Panc1 (cell line): ENCODE measurements around the gene SRXN1. TPM values are rescaled to one million over a fixed set of nuclear protein-coding genes. Genes with fewer than 3 reads are reported as not detected.

Experiments used
- ATAC-seq: fragments of 200-7000 bp; cut with Tn5 transposase; 2 replicates; pipeline ENCODE4 v1.9.1; 2020; ENCODE audit warnings: mild to moderate bottlenecking, moderate library complexity
- BruUV-seq: library from RNA; stranded (reverse); fragments of 400-500 nt; replicated peaks from 2 replicates; lab custom pipeline; 2021; lab: Mats Ljungman, UMichigan
- CTCF ChIA-PET: fragments of 300-600 bp; sonication (Branson Sonifier 250); formaldehyde crosslinking; loops from one replicate; lab custom pipeline; 2022; ENCODE audit warnings: antibody characterized with exemption; lab: Charles Lee
- POLR2A ChIA-PET: fragments of 300-600 bp; sonication (Branson Sonifier 250); formaldehyde crosslinking; loops from one replicate; lab custom pipeline; 2022; ENCODE audit warnings: antibody characterized with exemption; lab: Charles Lee
- DNase-seq: peaks from one replicate; pipeline ENCODE4 v3.0.0-alpha.2; 2010; ENCODE audit warnings: low read depth, low spot score
- H3K27ac ChIP-seq: 2 replicates; pipeline ENCODE4 v1.5.1; 2011; ENCODE audit warnings: mild to moderate bottlenecking, low read length, inconsistent platforms
- H3K27me3 ChIP-seq: fragments of 200-500 bp; sonication (Bioruptor generic); 2 replicates; pipeline ENCODE4 v1.6.0; 2014; ENCODE audit warnings: low read length, inconsistent platforms; ENCODE audit not compliant: control insufficient read depth, insufficient read depth
- H3K36me3 ChIP-seq: fragments of 200-500 bp; sonication (Bioruptor generic); 2 replicates; pipeline ENCODE4 v1.5.1; 2014; ENCODE audit warnings: inconsistent platforms, mild to moderate bottlenecking, low read length, moderate library complexity; ENCODE audit not compliant: control insufficient read depth, insufficient read depth
- H3K4me1 ChIP-seq: 2 replicates; pipeline ENCODE4 v1.5.1; 2011; ENCODE audit warnings: inconsistent platforms, mild to moderate bottlenecking, low read length, moderate library complexity; ENCODE audit not compliant: control insufficient read depth, insufficient read depth
- H3K4me3 ChIP-seq, 2 experiments: 2 replicates each; pipeline ENCODE4 v1.5.1; 2011 to 2012; ENCODE audit warnings: low read depth in 2 of 2, low read length in 2 of 2, mild to moderate bottlenecking in 2 of 2, inconsistent platforms in 1 of 2, moderate library complexity in 1 of 2
- H3K9me3 ChIP-seq: fragments of 200-500 bp; sonication (Bioruptor generic); 2 replicates; pipeline ENCODE4 v1.5.1; 2014; ENCODE audit warnings: low read depth, mild to moderate bottlenecking, inconsistent platforms, low read length, moderate library complexity; ENCODE audit not compliant: control insufficient read depth, insufficient read depth
- POLR2AphosphoS5 ChIP-seq: IDR thresholded peaks from 2 replicates; pipeline ENCODE4 v1.6.1; 2012; ENCODE audit warnings: mild to moderate bottlenecking, low read depth, low read length, moderate library complexity
- SIN3A ChIP-seq: IDR thresholded peaks from 2 replicates; pipeline ENCODE4 v1.6.1; 2012; ENCODE audit warnings: low read depth, mild to moderate bottlenecking, low read length, moderate library complexity, borderline replicate concordance; ENCODE audit not compliant: insufficient read depth
- TCF7L2 ChIP-seq: IDR thresholded peaks from 2 replicates; pipeline ENCODE4 v1.6.1; 2011; ENCODE audit warnings: mild to moderate bottlenecking, low read depth, low read length, inconsistent platforms
- in situ Hi-C: cut with HindIII; loops from 2 replicates; pipeline ENCODE4 v1.10.0; 2016; ENCODE audit warnings: low sequenced_read_pairs, low pct_unique_long_range_greater_than_20kb
- intact Hi-C: fragments of 100-400 bp; cut with micrococcal nuclease; formaldehyde crosslinking; loops from one replicate; pipeline ENCODE4 v1.10.0; 2022; ENCODE audit not compliant: unreplicated experiment
- total RNA-seq: library from RNA; stranded (reverse); gene quantifications from one replicate; pipeline ENCODE4 v1.2.1, GENCODE V29; 2021; ENCODE audit not compliant: unreplicated experiment
- TF ChIP-seq, protein P1 (sequence below): fragments of 450-650 bp; IDR thresholded peaks from 2 replicates; pipeline ENCODE4 v1.5.1; 2017; ENCODE audit warnings: mild to moderate bottlenecking
- TF ChIP-seq, protein P2 (sequence below), 2 experiments: IDR thresholded peaks; 2 replicates each; pipeline ENCODE4 v1.6.1; 2011 to 2012; ENCODE audit warnings: low read depth in 2 of 2, control low read depth in 1 of 2, low read length in 1 of 2, mild to moderate bottlenecking in 1 of 2, moderate library complexity in 1 of 2; ENCODE audit not compliant: insufficient read depth in 1 of 2

Gene SRXN1
- total RNA-seq, 1 experiment from 2014 or later: 34.5 TPM

DNA sequence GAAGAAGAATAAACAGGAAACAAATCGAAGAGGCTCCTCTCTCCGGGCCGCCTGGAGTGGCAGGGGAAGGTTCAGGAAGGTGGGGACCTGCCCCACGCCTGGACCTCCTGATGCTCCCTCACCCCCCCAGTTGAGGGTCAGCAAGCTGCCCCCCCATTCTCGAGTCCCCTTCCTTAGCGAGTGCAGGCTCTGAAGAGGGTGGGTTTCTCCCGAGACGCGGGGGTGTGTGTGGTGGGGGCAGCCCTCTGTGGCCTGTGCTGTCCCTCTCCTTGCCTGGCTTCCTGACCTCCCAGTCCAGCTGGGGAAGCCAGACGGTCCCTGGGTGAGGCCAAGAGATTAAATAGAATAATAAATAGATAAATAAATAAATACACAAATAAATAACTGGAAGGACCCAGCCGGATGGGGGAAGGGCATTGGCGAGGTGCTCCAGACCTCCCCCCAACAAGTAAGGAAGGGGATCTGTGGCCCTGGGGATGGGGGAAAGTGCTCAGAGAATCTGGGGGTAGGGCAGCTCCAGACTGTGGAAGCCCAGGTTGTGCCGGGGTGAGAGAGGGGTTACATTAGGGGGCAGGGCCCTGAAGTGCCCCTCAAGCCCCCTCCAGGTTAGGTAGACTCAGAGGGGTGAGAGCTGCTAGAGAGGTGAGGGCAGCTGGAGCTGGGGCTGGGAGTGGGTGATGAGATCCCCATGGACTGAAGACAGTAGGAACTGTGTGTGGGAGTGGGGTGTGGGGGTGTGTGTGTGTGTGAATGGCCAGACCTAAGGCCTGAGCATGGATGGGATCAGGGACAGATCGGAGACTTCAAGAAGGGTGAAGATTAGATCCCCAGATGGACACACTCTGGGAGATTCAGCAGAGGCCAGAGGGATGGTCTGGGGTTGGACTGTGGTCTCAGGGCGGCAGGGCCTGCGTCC is 9.5 kb upstream of the SRXN1 start:
- Histone ChIP-seq H3K4me3 (no peak overlapping the region), H3K27ac (no peak overlapping the region)
- DNase-seq: no peak

DNA sequence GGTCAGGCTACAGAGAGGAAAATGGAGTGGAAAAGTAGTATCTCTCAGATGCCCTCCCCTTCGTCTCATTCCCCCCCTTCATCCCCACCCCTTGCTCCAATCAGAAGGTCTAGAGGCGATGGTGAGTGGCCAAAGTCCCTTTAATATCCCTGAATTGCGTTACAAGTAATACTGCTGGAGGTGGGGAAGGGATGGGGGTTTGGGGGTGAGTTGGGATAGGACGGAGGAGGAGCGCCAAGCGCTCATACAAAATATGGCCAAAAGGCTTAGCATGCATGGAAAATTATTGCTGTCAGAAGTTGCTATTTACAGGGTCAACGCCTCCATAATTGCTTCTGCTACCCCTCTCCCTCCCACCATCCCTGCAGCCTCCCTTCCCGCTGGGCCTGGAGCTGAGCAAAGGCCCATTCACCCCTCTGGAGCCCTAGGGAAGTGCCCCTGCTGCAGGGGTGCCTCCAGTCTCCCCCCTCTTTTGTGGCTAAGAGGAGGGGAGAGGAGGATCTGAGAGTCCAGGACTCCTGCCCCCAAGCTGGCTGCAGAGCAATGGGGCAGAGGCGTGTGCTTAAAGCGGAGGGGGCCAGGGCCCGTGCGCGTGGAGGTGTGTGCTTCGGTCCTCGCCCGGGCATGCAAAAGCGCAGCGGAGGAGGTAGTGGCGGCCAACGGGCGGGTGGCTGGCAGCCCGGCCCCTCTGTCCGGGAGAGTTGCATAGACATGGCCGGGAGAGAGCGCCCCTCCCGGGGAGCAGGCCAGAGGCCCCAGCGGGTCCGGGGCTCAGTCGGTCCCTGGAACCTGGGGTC is 8.7 kb upstream of the SRXN1 start:
- ATAC-seq: no peak
- in situ Hi-C loops: no loop called here
- POLR2A ChIA-PET: no interaction called here
- DNase-seq: no peak
- no peaks in the 10 kb centered on the region for H3K9me3 ChIP-seq
- H3K36me3 ChIP-seq: no peaks in the 10 kb centered on the region
- CTCF ChIA-PET: no interaction called here
- TF ChIP-seq SIN3A (no peak), TCF7L2 (no peak), POLR2AphosphoS5 (no peak)
- TF ChIP-seq, protein P1, sequence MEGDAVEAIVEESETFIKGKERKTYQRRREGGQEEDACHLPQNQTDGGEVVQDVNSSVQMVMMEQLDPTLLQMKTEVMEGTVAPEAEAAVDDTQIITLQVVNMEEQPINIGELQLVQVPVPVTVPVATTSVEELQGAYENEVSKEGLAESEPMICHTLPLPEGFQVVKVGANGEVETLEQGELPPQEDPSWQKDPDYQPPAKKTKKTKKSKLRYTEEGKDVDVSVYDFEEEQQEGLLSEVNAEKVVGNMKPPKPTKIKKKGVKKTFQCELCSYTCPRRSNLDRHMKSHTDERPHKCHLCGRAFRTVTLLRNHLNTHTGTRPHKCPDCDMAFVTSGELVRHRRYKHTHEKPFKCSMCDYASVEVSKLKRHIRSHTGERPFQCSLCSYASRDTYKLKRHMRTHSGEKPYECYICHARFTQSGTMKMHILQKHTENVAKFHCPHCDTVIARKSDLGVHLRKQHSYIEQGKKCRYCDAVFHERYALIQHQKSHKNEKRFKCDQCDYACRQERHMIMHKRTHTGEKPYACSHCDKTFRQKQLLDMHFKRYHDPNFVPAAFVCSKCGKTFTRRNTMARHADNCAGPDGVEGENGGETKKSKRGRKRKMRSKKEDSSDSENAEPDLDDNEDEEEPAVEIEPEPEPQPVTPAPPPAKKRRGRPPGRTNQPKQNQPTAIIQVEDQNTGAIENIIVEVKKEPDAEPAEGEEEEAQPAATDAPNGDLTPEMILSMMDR: no peak
- TF ChIP-seq, protein P2, sequence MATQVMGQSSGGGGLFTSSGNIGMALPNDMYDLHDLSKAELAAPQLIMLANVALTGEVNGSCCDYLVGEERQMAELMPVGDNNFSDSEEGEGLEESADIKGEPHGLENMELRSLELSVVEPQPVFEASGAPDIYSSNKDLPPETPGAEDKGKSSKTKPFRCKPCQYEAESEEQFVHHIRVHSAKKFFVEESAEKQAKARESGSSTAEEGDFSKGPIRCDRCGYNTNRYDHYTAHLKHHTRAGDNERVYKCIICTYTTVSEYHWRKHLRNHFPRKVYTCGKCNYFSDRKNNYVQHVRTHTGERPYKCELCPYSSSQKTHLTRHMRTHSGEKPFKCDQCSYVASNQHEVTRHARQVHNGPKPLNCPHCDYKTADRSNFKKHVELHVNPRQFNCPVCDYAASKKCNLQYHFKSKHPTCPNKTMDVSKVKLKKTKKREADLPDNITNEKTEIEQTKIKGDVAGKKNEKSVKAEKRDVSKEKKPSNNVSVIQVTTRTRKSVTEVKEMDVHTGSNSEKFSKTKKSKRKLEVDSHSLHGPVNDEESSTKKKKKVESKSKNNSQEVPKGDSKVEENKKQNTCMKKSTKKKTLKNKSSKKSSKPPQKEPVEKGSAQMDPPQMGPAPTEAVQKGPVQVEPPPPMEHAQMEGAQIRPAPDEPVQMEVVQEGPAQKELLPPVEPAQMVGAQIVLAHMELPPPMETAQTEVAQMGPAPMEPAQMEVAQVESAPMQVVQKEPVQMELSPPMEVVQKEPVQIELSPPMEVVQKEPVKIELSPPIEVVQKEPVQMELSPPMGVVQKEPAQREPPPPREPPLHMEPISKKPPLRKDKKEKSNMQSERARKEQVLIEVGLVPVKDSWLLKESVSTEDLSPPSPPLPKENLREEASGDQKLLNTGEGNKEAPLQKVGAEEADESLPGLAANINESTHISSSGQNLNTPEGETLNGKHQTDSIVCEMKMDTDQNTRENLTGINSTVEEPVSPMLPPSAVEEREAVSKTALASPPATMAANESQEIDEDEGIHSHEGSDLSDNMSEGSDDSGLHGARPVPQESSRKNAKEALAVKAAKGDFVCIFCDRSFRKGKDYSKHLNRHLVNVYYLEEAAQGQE (IDR thresholded peaks at IDR 0.05; ENCODE audit: insufficient read depth in 1 of 2, low read depth in 2 of 2, low read length in 1 of 2): no peak
- BruUV-seq: no TSS peak
- no peak overlapping the region for H3K27ac ChIP-seq
- intact Hi-C loops: no loop called here
- H3K4me1 ChIP-seq: no peaks in the 10 kb centered on the region
- no peak overlapping the region for H3K4me3 ChIP-seq
- H3K27me3 ChIP-seq: peaks cover 4% of the 10 kb centered on the region; the same call in 1 of the 2 replicates

More for the DNA sequence above, 9.5 kb upstream of the SRXN1 start:
- POLR2A ChIA-PET: no interaction called here
- Histone ChIP-seq H3K27me3 (peaks cover 4% of the 10 kb centered on the region; the same call in 1 of the 2 replicates), H3K36me3 (no peaks in the 10 kb centered on the region), H3K4me1 (no peaks in the 10 kb centered on the region), H3K9me3 (no peaks in the 10 kb centered on the region)
- CTCF ChIA-PET: no interaction called here
- TF ChIP-seq POLR2AphosphoS5: no peak
- no peak for TF ChIP-seq TCF7L2
- TF ChIP-seq, protein P1: no peak
- TF ChIP-seq, protein P2 (IDR thresholded peaks at IDR 0.05; ENCODE audit: insufficient read depth in 1 of 2, low read depth in 2 of 2, low read length in 1 of 2): no peak
- TF ChIP-seq SIN3A: no peak
- BruUV-seq: no TSS peak
- ATAC-seq: no peak
- intact Hi-C loops (no loop called here), in situ Hi-C loops (no loop called here)
